K562 treated with DMSO at 1 percent for 4 hours (cell line): ENCODE data around the gene KREMEN2. TPM values are rescaled to one million over a fixed set of nuclear protein-coding genes. Genes with fewer than 3 reads are reported as not detected.

Experiments used
- total RNA-seq: library from RNA; unstranded; fragments of 300-600 nt; gene quantifications from 2 replicates; pipeline ENCODE4 v1.2.3, GENCODE V29; 2022; ENCODE audit not compliant: insufficient read depth

KREMEN2 gene
- 1.1 and 2.0 TPM in 2 replicates for total RNA-seq

GRCh38 chr16:2963723-2964474 is at the start of gene KREMEN2:
KREMEN2 (plus strand) TSS chr16:2964275; CDS start chr16:2964521, 246 bp downstream.

GRCh38 chr16:2968738-2969544 is 4.9 kb downstream of the KREMEN2 start, which contains the start of gene PAQR4:
PAQR4 (plus strand) TSS chr16:2969348; CDS start chr16:2969675, 327 bp downstream.

GRCh38 chr16:2980227-2981176 is 16.4 kb downstream of the KREMEN2 start, which contains the start of gene PKMYT1:
PKMYT1 (minus strand) TSS chr16:2980446; CDS start chr16:2979657, 789 bp downstream.

GRCh38 chr16:3012828-3013420 is 48.8 kb downstream of the KREMEN2 start, which contains the start of gene CLDN9:
CLDN9 (plus strand) TSS chr16:3012923; CDS start chr16:3013363, 440 bp downstream.

Other genes starting within 250 kb of the KREMEN2 start
- 0.61 and 1.9 TPM in 2 replicates for gene PRSS27, start 244.1 kb upstream of the KREMEN2 start, total RNA-seq
- gene SRRM2, start 211.6 kb upstream of the KREMEN2 start, total RNA-seq = 145 and 244 TPM in 2 replicates
- 201 and 221 TPM in 2 replicates for gene ELOB, start 187.0 kb upstream of the KREMEN2 start, total RNA-seq
- not detected in 2 replicates for gene PRSS33, start 176.7 kb upstream of the KREMEN2 start, total RNA-seq
- not detected in 2 replicates for gene PRSS41, start 165.8 kb upstream of the KREMEN2 start, total RNA-seq
- gene PRSS21, start 147.0 kb upstream of the KREMEN2 start, total RNA-seq = 95.8 and 106 TPM in 2 replicates
- gene ZG16B, start 134.0 kb upstream of the KREMEN2 start, total RNA-seq = 1.7 TPM in 1 of 2 replicates, not detected in the other
- gene PRSS22, start 106.1 kb upstream of the KREMEN2 start, total RNA-seq = not detected in 2 replicates
- gene FLYWCH2, start 81.1 kb upstream of the KREMEN2 start, total RNA-seq = 45.9 and 76.3 TPM in 2 replicates
- 33.1 and 37.0 TPM in 2 replicates for gene FLYWCH1, start 52.3 kb upstream of the KREMEN2 start, total RNA-seq
- gene PAQR4, start 5.1 kb downstream of the KREMEN2 start, total RNA-seq = 15.4 and 15.7 TPM in 2 replicates
- 137 and 143 TPM in 2 replicates for gene PKMYT1, start 16.2 kb downstream of the KREMEN2 start, total RNA-seq
- gene CLDN9, start 48.6 kb downstream of the KREMEN2 start, total RNA-seq = 3.2 and 4.8 TPM in 2 replicates
- 0.75 and 1.1 TPM in 2 replicates for gene CLDN6, start 53.9 kb downstream of the KREMEN2 start, total RNA-seq
- 18.9 and 26.6 TPM in 2 replicates for gene TNFRSF12A, start 56.1 kb downstream of the KREMEN2 start, total RNA-seq
- gene HCFC1R1, start 59.7 kb downstream of the KREMEN2 start, total RNA-seq = 29.9 and 38.3 TPM in 2 replicates
- gene THOC6, start 59.8 kb downstream of the KREMEN2 start, total RNA-seq = 53.0 and 55.1 TPM in 2 replicates
- gene BICDL2, start 72.7 kb downstream of the KREMEN2 start, total RNA-seq = not detected in 2 replicates
- not detected in 2 replicates for gene MMP25, start 82.3 kb downstream of the KREMEN2 start, total RNA-seq
- gene IL32, start 101.4 kb downstream of the KREMEN2 start, total RNA-seq = 24.6 and 29.6 TPM in 2 replicates
- gene ZSCAN10, start 135.0 kb downstream of the KREMEN2 start, total RNA-seq = not detected in 2 replicates
- 22.9 and 23.2 TPM in 2 replicates for gene ZNF205, start 148.3 kb downstream of the KREMEN2 start, total RNA-seq
- 17.6 and 18.0 TPM in 2 replicates for gene ZNF213, start 170.8 kb downstream of the KREMEN2 start, total RNA-seq
- not detected in 2 replicates for gene OR1F1, start 223.9 kb downstream of the KREMEN2 start, total RNA-seq